ENCODE results near the gene PTTG2.

PTTG2 gene

GRCh38 chr4:37982736-37983135 lies 22.5 kb downstream of the PTTG2 start:
- Histone ChIP-seq H3K4me2 (ENCODE audit: low read depth, low read length, poor library complexity, severe bottlenecking) (no peak overlapping the region), H3K9me3 (ENCODE audit: insufficient read depth, low read depth, low read length) (no peaks in the 10 kb centered on the region), H3K79me2 (ENCODE audit: insufficient read depth, low read length) (peaks cover 32% of the 10 kb centered on the region), H3K36me3 (ENCODE audit: insufficient read depth, low read length) (no peaks in the 10 kb centered on the region), H3F3A (ENCODE audit: low read depth) (no peaks in the 10 kb centered on the region), H3K9ac (ENCODE audit: low read depth, low read length, poor library complexity, severe bottlenecking) (no peak overlapping the region), H2AFZ (ENCODE audit: low read length) (no peak overlapping the region), H4K20me1 (ENCODE audit: insufficient read depth, low read length, poor library complexity, severe bottlenecking) (peaks cover 7% of the 10 kb centered on the region), H3K4me1 (ENCODE audit: insufficient read depth, low read length, poor library complexity, severe bottlenecking) (peaks cover 19% of the 10 kb centered on the region), H3K27me3 (ENCODE audit: insufficient read depth, low read length, poor library complexity, severe bottlenecking) (no peaks in the 10 kb centered on the region), H3K4me3 (ENCODE audit: low read length, poor library complexity, severe bottlenecking) (no peak overlapping the region), H3K9me2 (replicated peaks; ENCODE audit: low read depth, low read length) (no peaks in the 10 kb centered on the region)
- no peak for TF ChIP-seq CTCF (conservative IDR thresholded peaks at IDR 0.05; ENCODE audit: low read length)
- TF ChIP-seq EZH2phosphoT487 (IDR thresholded peaks at IDR 0.05; ENCODE audit: borderline replicate concordance) = no peak

- Histone ChIP-seq H2AFZ (ENCODE audit: low read length) (no peak overlapping the region), H3K4me3 (ENCODE audit: low read length, poor library complexity, severe bottlenecking) (no peak overlapping the region), H3K4me2 (ENCODE audit: low read depth, low read length, poor library complexity, severe bottlenecking) (no peak overlapping the region), H3K9ac (ENCODE audit: low read depth, low read length, poor library complexity, severe bottlenecking) (no peak overlapping the region), H3K9me2 (replicated peaks; ENCODE audit: low read depth, low read length) (no peaks in the 10 kb centered on the region), H3K79me2 (ENCODE audit: insufficient read depth, low read length) (peaks cover 28% of the 10 kb centered on the region; the same call in 1 of the 2 replicates), H3K36me3 (ENCODE audit: insufficient read depth, low read length) (no peaks in the 10 kb centered on the region), H4K20me1 (ENCODE audit: insufficient read depth, low read length, poor library complexity, severe bottlenecking) (no peaks in the 10 kb centered on the region), H3K4me1 (ENCODE audit: insufficient read depth, low read length, poor library complexity, severe bottlenecking) (peaks cover 7% of the 10 kb centered on the region), H3K9me3 (ENCODE audit: insufficient read depth, low read depth, low read length) (no peaks in the 10 kb centered on the region), H3K27me3 (ENCODE audit: insufficient read depth, low read length, poor library complexity, severe bottlenecking) (no peaks in the 10 kb centered on the region), H3F3A (ENCODE audit: low read depth) (no peaks in the 10 kb centered on the region)
- TF ChIP-seq CTCF (conservative IDR thresholded peaks at IDR 0.05; ENCODE audit: low read length) (no peak), EZH2phosphoT487 (IDR thresholded peaks at IDR 0.05; ENCODE audit: borderline replicate concordance) (no peak)
Observed at GRCh38 chr4:37983951-37984350, 23.8 kb downstream of the PTTG2 start.

- Histone ChIP-seq H3K9ac (ENCODE audit: low read depth, low read length, poor library complexity, severe bottlenecking) (no peak overlapping the region), H3K4me2 (ENCODE audit: low read depth, low read length, poor library complexity, severe bottlenecking) (no peak overlapping the region), H3K9me3 (ENCODE audit: insufficient read depth, low read depth, low read length) (no peaks in the 10 kb centered on the region), H3K27me3 (ENCODE audit: insufficient read depth, low read length, poor library complexity, severe bottlenecking) (no peaks in the 10 kb centered on the region), H3K4me1 (ENCODE audit: insufficient read depth, low read length, poor library complexity, severe bottlenecking) (peaks cover 7% of the 10 kb centered on the region), H3F3A (ENCODE audit: low read depth) (no peaks in the 10 kb centered on the region), H3K79me2 (ENCODE audit: insufficient read depth, low read length) (peaks cover 18% of the 10 kb centered on the region; the same call in 1 of the 2 replicates), H4K20me1 (ENCODE audit: insufficient read depth, low read length, poor library complexity, severe bottlenecking) (no peaks in the 10 kb centered on the region), H2AFZ (ENCODE audit: low read length) (no peak overlapping the region), H3K36me3 (ENCODE audit: insufficient read depth, low read length) (no peaks in the 10 kb centered on the region), H3K4me3 (ENCODE audit: low read length, poor library complexity, severe bottlenecking) (no peak overlapping the region), H3K9me2 (replicated peaks; ENCODE audit: low read depth, low read length) (no peaks in the 10 kb centered on the region)
- TF ChIP-seq CTCF (conservative IDR thresholded peaks at IDR 0.05; ENCODE audit: low read length) (no peak), EZH2phosphoT487 (IDR thresholded peaks at IDR 0.05; ENCODE audit: borderline replicate concordance) (no peak)
Observed at GRCh38 chr4:37985730-37986275, 25.6 kb downstream of the PTTG2 start.

Measured in Loucy (cell line).